ENCODE measurements around the gene THEM4.

THEM4 gene

DNA sequence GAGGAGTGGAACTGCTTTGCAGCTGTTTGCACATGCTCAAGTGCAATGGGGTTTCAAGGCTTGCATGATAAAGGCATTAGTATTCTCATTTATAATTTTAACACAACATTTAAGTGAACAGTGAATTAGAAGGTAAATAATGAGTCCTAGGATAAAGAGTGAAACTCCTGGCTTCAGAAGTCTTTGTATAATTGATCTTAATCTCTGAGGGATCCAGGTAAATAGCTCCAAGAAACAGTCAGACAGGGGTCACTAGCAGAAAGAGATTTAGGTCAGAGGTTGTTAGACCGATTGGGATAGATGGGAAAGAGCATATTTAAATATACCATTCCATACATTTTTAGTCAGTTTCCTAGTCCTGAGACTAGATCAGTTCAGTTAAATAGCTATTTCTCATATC is 14.1 kb upstream of the THEM4 start:
- no peaks in the 10 kb centered on the region for H3K36me3 ChIP-seq
- H3K27me3 ChIP-seq (ENCODE audit: insufficient read depth, low read depth, severe bottlenecking) = peaks cover 84% of the 10 kb centered on the region
- H3K4me3 ChIP-seq (ENCODE audit: low read depth, low read length) = no peak overlapping the region
- H3K27ac ChIP-seq = no peak overlapping the region
- TF ChIP-seq, protein P1, sequence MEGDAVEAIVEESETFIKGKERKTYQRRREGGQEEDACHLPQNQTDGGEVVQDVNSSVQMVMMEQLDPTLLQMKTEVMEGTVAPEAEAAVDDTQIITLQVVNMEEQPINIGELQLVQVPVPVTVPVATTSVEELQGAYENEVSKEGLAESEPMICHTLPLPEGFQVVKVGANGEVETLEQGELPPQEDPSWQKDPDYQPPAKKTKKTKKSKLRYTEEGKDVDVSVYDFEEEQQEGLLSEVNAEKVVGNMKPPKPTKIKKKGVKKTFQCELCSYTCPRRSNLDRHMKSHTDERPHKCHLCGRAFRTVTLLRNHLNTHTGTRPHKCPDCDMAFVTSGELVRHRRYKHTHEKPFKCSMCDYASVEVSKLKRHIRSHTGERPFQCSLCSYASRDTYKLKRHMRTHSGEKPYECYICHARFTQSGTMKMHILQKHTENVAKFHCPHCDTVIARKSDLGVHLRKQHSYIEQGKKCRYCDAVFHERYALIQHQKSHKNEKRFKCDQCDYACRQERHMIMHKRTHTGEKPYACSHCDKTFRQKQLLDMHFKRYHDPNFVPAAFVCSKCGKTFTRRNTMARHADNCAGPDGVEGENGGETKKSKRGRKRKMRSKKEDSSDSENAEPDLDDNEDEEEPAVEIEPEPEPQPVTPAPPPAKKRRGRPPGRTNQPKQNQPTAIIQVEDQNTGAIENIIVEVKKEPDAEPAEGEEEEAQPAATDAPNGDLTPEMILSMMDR (IDR thresholded peaks at IDR 0.05; ENCODE audit: low read depth, low read length) = no peak
- no peak for DNase-seq
- H3K9me3 ChIP-seq (ENCODE audit: severe bottlenecking) = no peaks in the 10 kb centered on the region

DNA sequence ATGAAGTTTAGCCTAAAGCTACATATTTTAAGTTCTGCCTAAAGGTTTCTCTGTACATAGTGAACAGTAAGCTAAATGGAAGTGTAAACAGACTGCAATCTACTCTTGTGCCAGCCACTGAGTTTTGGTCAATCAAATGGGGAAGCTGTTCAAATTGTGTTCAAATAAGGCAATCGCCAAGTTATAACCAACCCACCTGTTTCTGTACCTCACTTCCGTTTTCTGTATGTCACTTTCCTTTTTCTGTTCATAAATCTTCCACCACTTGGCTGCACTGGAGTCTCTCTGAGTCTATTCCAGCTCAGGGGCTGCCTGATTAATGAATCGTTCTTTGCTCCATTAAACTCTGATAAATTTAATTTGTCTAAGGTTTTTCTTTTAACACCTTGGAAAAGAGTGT is 10.8 kb upstream of the THEM4 start:
- H3K36me3 ChIP-seq = no peaks in the 10 kb centered on the region
- H3K9me3 ChIP-seq (ENCODE audit: severe bottlenecking) = no peaks in the 10 kb centered on the region
- peaks cover 96% of the 10 kb centered on the region for H3K27me3 ChIP-seq (ENCODE audit: insufficient read depth, low read depth, severe bottlenecking)
- no peak overlapping the region for H3K27ac ChIP-seq
- DNase-seq = no peak
- H3K4me3 ChIP-seq (ENCODE audit: low read depth, low read length) = no peak overlapping the region
- TF ChIP-seq, protein P1 (IDR thresholded peaks at IDR 0.05; ENCODE audit: low read depth, low read length) = no peak

DNA sequence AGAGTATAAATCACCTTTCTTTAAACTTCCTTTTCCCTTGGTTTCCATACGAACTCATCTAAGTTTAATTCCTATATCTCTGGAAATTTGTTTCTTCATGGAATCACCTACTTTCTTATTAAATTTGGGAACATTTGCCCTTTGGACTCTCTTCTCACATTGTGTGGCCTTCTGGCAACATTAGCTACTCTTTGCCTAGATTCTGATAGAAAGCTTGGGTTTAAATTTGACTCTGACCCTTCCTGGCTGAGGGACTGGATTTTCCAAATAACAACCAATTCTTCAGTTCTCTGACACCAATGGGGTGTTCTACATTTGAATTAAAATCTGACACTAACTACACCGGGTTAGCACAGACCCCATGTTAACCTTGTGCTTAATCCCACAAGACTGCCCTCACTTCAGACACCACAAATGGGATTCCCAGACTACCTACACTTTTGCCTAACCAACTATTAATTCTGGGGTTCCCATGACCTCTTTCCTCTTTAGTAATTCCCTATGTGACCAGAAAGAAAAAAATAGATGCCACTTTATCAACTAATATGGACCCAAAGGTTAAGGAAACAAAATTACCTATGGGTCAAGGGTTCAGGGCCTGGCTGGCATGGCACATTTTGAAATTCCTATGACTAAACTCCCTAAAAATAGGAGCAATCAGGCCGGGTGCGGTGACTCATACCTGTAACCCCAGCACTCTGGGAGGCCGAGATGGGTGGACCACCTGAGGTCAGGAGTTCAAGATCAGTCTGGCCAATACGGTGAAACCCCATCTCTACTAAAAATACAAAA is 9.7 kb upstream of the THEM4 start:
- Histone ChIP-seq H3K36me3 (no peaks in the 10 kb centered on the region), H3K27ac (no peak overlapping the region), H3K4me3 (ENCODE audit: low read depth, low read length) (no peak overlapping the region), H3K27me3 (ENCODE audit: insufficient read depth, low read depth, severe bottlenecking) (peaks cover 92% of the 10 kb centered on the region), H3K9me3 (ENCODE audit: severe bottlenecking) (no peaks in the 10 kb centered on the region)
- no peak for DNase-seq
- TF ChIP-seq, protein P1 (IDR thresholded peaks at IDR 0.05; ENCODE audit: low read depth, low read length) = no peak

DNA sequence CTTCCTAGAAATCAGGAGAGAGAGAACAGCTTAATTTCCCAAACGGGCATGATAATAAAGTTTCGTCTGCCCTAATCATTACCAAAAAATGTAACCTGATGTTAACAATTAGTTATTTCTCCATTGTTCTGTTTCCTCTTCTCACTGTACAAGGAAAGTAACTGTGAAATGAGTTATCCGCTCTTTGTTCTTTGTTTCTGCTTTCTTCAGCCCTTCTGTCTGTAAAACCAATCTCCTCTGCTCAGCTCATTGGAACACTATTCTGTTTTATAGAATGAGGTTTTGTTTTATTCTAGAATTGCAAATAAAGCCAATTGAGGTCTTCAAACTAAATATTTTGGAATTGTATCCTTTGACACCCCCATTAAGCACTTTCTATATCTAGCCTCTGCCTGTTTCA is 8.8 kb upstream of the THEM4 start:
- Histone ChIP-seq H3K9me3 (ENCODE audit: severe bottlenecking) (peaks cover 2% of the 10 kb centered on the region), H3K4me3 (ENCODE audit: low read depth, low read length) (no peak overlapping the region), H3K27me3 (ENCODE audit: insufficient read depth, low read depth, severe bottlenecking) (peaks cover 83% of the 10 kb centered on the region), H3K27ac (no peak overlapping the region), H3K36me3 (no peaks in the 10 kb centered on the region)
- DNase-seq = no peak
- TF ChIP-seq, protein P1 (IDR thresholded peaks at IDR 0.05; ENCODE audit: low read depth, low read length) = no peak

DNA sequence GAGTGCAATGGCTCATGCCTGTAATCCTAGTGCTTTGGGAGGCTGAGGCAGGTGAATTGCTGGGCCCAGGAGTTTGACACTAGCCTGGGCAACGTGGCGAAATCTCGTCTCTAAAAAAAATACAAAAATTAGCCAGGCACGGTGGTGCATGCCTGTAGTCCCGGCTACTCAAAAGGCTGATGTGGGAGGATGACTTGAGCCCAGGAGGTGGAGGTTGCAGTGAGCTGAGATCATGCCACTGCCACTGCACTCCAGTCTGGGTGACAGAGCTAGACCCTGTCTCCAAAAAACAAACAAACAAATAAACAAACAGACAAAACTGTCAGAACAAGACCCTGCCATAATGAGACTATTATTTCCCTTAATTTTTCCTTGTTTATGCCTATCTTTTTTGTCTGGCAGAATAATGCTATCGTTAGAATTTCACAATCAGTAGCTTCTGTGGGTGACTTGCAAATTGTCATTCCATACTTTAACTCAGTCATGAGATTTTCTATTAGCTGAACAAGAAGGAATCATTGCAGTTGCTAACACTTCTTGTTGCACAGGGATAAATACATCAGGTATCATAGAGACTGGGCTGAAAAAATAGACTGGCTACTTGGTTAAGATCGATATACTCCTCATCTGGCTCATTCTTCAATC is 7.5 kb upstream of the THEM4 start:
- Histone ChIP-seq H3K36me3 (no peaks in the 10 kb centered on the region), H3K27me3 (ENCODE audit: insufficient read depth, low read depth, severe bottlenecking) (peaks cover 73% of the 10 kb centered on the region), H3K4me3 (ENCODE audit: low read depth, low read length) (no peak overlapping the region), H3K9me3 (ENCODE audit: severe bottlenecking) (peaks cover 8% of the 10 kb centered on the region), H3K27ac (no peak overlapping the region)
- TF ChIP-seq, protein P1 (IDR thresholded peaks at IDR 0.05; ENCODE audit: low read depth, low read length) = no peak
- DNase-seq = no peak

Data from WERI-Rb-1 (cell line).